Measurements from ENCODE around the gene TMEM238. TPM values are rescaled to one million over a fixed set of nuclear protein-coding genes. Genes with fewer than 3 reads are reported as not detected.
"Not testable (repeated sequence)": the region's sequence is repeated elsewhere in the genome, so short reads cannot be mapped to it uniquely, and the experiment has no call there.

Gene TMEM238
- total and polyA plus RNA-seq, 12 donors = 0.13 to 9.3 (median 2.9) TPM; not detected in 2

GRCh38 chr19:55431183-55431582, 47.1 kb upstream of the TMEM238 start:
- 89 to 100% (median 95%) methylated on average over 1 of the region's 1 CpG for WGBS, 4 donors
- Histone ChIP-seq H3K4me1 (replicated peaks in 1 of 2) (no peaks in the 10 kb centered on the region), H3K9me3 (replicated peaks in 1 of 3) (no peaks in the 10 kb centered on the region), H3K27ac (no peak overlapping the region), H3K4me3 (no peak overlapping the region), H3K27me3 (peaks cover 31% of the 10 kb centered on the region), H3K36me3 (replicated peaks in 1 of 2) (no peaks in the 10 kb centered on the region)
- DNase-seq = no peak
- intact Hi-C loops (cut with DNase I) = no loop called here
- TF ChIP-seq POLR2A (IDR thresholded peaks at IDR 0.05) = no peak

GRCh38 chr19:55426042-55426441, 42.0 kb upstream of the TMEM238 start:
- no peaks in the 10 kb centered on the region for H3K4me1 ChIP-seq (replicated peaks in 1 of 2)
- H3K27ac ChIP-seq = no peak overlapping the region
- H3K27me3 ChIP-seq = peaks cover 6% of the 10 kb centered on the region
- no peaks in the 10 kb centered on the region for H3K36me3 ChIP-seq (replicated peaks in 1 of 2)
- WGBS, 4 donors = 62 to 75% (median 69%) methylated on average over 2 of the region's 2 CpGs
- no peak for DNase-seq
- intact Hi-C loops (cut with DNase I) = no loop called here
- TF ChIP-seq CTCF (IDR thresholded peaks at IDR 0.05) = no peak
- no peak for TF ChIP-seq POLR2A (IDR thresholded peaks at IDR 0.05)
- H3K4me3 ChIP-seq = no peak overlapping the region
- no peaks in the 10 kb centered on the region for H3K9me3 ChIP-seq (replicated peaks in 1 of 3)

GRCh38 chr19:55424518-55424917, 40.4 kb upstream of the TMEM238 start:
- no peak for DNase-seq
- 67 to 76% (median 72%) methylated on average over 2 to 3 of the region's 3 CpGs for WGBS, 4 donors
- no peaks in the 10 kb centered on the region for H3K27me3 ChIP-seq
- H3K4me3 ChIP-seq = no peak overlapping the region
- H3K27ac ChIP-seq = no peak overlapping the region
- H3K9me3 ChIP-seq (replicated peaks in 1 of 3) = no peaks in the 10 kb centered on the region
- intact Hi-C loops (cut with DNase I) = no loop called here
- no peaks in the 10 kb centered on the region for H3K36me3 ChIP-seq (replicated peaks in 1 of 2)
- H3K4me1 ChIP-seq (replicated peaks in 1 of 2) = no peaks in the 10 kb centered on the region
- TF ChIP-seq CTCF (IDR thresholded peaks at IDR 0.05) (no peak), POLR2A (IDR thresholded peaks at IDR 0.05) (no peak)

- 68 to 74% (median 71%) methylated on average over 13 of the region's 13 CpGs for WGBS, 4 donors
- Histone ChIP-seq H3K4me1 (replicated peaks in 1 of 2) (no peaks in the 10 kb centered on the region), H3K27me3 (no peaks in the 10 kb centered on the region), H3K27ac (no peak overlapping the region), H3K9me3 (replicated peaks in 1 of 3) (no peaks in the 10 kb centered on the region), H3K4me3 (no peak overlapping the region), H3K36me3 (replicated peaks in 1 of 2) (no peaks in the 10 kb centered on the region)
- intact Hi-C loops (cut with DNase I) = no loop called here
- no peak for DNase-seq
- TF ChIP-seq POLR2A (IDR thresholded peaks at IDR 0.05) (no peak), CTCF (IDR thresholded peaks at IDR 0.05) (no peak)
Observed at GRCh38 chr19:55423225-55424005, 39.3 kb upstream of the TMEM238 start.

GRCh38 chr19:55421281-55421680, 37.2 kb upstream of the TMEM238 start:
- DNase-seq; H3K4me1 ChIP-seq (replicated peaks in 1 of 2); intact Hi-C loops (cut with DNase I); H3K4me3 ChIP-seq; H3K27ac ChIP-seq; H3K9me3 ChIP-seq (replicated peaks in 1 of 3); H3K27me3 ChIP-seq; H3K36me3 ChIP-seq (replicated peaks in 1 of 2): not testable (repeated sequence)
- 46 to 64% (median 62%) methylated on average over 4 of the region's 4 CpGs for WGBS, 4 donors

All from adrenal gland (tissue), 12 donors.